H9 (cell line): ENCODE results near the gene TP53INP2. TPM values are rescaled to one million over a fixed set of nuclear protein-coding genes. Genes with fewer than 3 reads are reported as not detected.

Experiments used
- DNase-seq: peaks from one replicate; pipeline ENCODE4 v3.0.0-alpha.2; 2017
- H2AFZ ChIP-seq: one replicate; pipeline ENCODE4 v1.6.1; 2013; ENCODE audit warnings: mild to moderate bottlenecking, low read length, control low read depth, moderate library complexity
- H2AK5ac ChIP-seq: 2 replicates; pipeline ENCODE4 v1.6.1; 2013; ENCODE audit warnings: low read length, control low read depth, mixed read lengths; ENCODE audit not compliant: insufficient read length
- H2BK120ac ChIP-seq: one replicate; pipeline ENCODE4 v1.6.1; 2013; ENCODE audit warnings: low read depth, mild to moderate bottlenecking, low read length, control low read depth, inconsistent platforms; ENCODE audit not compliant: poor library complexity, severe bottlenecking
- H2BK12ac ChIP-seq: 2 replicates; pipeline ENCODE4 v1.6.1; 2013; ENCODE audit warnings: low read length, control low read depth, mixed read lengths, low read depth; ENCODE audit not compliant: insufficient read length
- H2BK15ac ChIP-seq: 2 replicates; pipeline ENCODE4 v1.6.1; 2013; ENCODE audit warnings: low read depth, low read length, control low read depth
- H2BK20ac ChIP-seq: one replicate; pipeline ENCODE4 v1.6.1; 2013; ENCODE audit warnings: low read depth, mild to moderate bottlenecking, low read length, control low read depth, inconsistent platforms; ENCODE audit not compliant: poor library complexity, severe bottlenecking
- H2BK5ac ChIP-seq: 2 replicates; pipeline ENCODE4 v1.6.1; 2013; ENCODE audit warnings: low read length, control low read depth, mixed read lengths; ENCODE audit not compliant: insufficient read length
- H3K14ac ChIP-seq: 2 replicates; pipeline ENCODE4 v1.6.1; 2013; ENCODE audit warnings: low read length, control low read depth; ENCODE audit not compliant: insufficient read depth
- H3K18ac ChIP-seq: 2 replicates; pipeline ENCODE4 v1.6.1; 2013; ENCODE audit warnings: low read depth, mild to moderate bottlenecking, mixed read lengths, low read length, control low read depth; ENCODE audit not compliant: insufficient read length
- H3K23ac ChIP-seq: 2 replicates; pipeline ENCODE4 v1.6.1; 2013; ENCODE audit warnings: low read length, control low read depth, mixed read lengths, low read depth; ENCODE audit not compliant: insufficient read length
- H3K23me2 ChIP-seq: 2 replicates; pipeline ENCODE4 v1.6.1; 2013; ENCODE audit warnings: low read depth, mild to moderate bottlenecking, mixed read lengths, low read length, control low read depth; ENCODE audit not compliant: insufficient read length, poor library complexity, severe bottlenecking
- H3K27ac ChIP-seq: 2 replicates; pipeline ENCODE4 v1.5.1; 2013; ENCODE audit warnings: low read length, control low read depth, mixed read lengths, low read depth; ENCODE audit not compliant: insufficient read length
- H3K27me3 ChIP-seq: 2 replicates; pipeline ENCODE4 v1.6.1; 2013; ENCODE audit warnings: low read length, control low read depth, inconsistent platforms; ENCODE audit not compliant: insufficient read depth
- H3K4ac ChIP-seq: 2 replicates; pipeline ENCODE4 v1.6.1; 2013; ENCODE audit warnings: low read depth, mild to moderate bottlenecking, control low read depth, inconsistent platforms, low read length, moderate library complexity
- H3K4me1 ChIP-seq: 2 replicates; pipeline ENCODE4 v1.6.1; 2013; ENCODE audit warnings: low read length, control low read depth, inconsistent platforms; ENCODE audit not compliant: insufficient read depth
- H3K4me2 ChIP-seq: 2 replicates; pipeline ENCODE4 v1.6.1; 2013; ENCODE audit warnings: low read length, control low read depth, mixed read lengths; ENCODE audit not compliant: insufficient read length, insufficient read depth
- H3K56ac ChIP-seq: 2 replicates; pipeline ENCODE4 v1.6.1; 2013; ENCODE audit warnings: low read depth, mild to moderate bottlenecking, mixed read lengths, low read length, control low read depth; ENCODE audit not compliant: insufficient read length
- H3K79me1 ChIP-seq: 2 replicates; pipeline ENCODE4 v1.6.1; 2013; ENCODE audit warnings: low read depth, mild to moderate bottlenecking, moderate library complexity, low read length, control low read depth, inconsistent platforms; ENCODE audit not compliant: insufficient read depth, poor library complexity, severe bottlenecking
- H3K79me2 ChIP-seq: 2 replicates; pipeline ENCODE4 v1.6.1; 2013; ENCODE audit warnings: low read length, control low read depth, inconsistent platforms; ENCODE audit not compliant: insufficient read depth
- H3K9ac ChIP-seq: 2 replicates; pipeline ENCODE4 v1.6.1; 2013; ENCODE audit warnings: low read length, control low read depth, mixed read lengths; ENCODE audit not compliant: insufficient read length; ENCODE audit errors: extremely low read depth
- H3K9me3 ChIP-seq: one replicate; pipeline ENCODE4 v1.6.1; 2013; ENCODE audit warnings: low read depth, low read length, inconsistent platforms; ENCODE audit not compliant: control insufficient read depth
- H3T11ph ChIP-seq: one replicate; pipeline ENCODE4 v1.6.1; 2013; ENCODE audit warnings: mild to moderate bottlenecking, low read length, control low read depth, inconsistent platforms
- H4K20me1 ChIP-seq: one replicate; pipeline ENCODE4 v1.6.1; 2013; ENCODE audit not compliant: control insufficient read depth, insufficient read length, insufficient read depth
- H4K5ac ChIP-seq: 2 replicates; pipeline ENCODE4 v1.6.1; 2013; ENCODE audit warnings: low read depth, mild to moderate bottlenecking, mixed read lengths, low read length, control low read depth; ENCODE audit not compliant: insufficient read length
- H4K8ac ChIP-seq: replicated peaks from 2 replicates; pipeline ENCODE4 v1.6.1; 2013; ENCODE audit warnings: low read length, control low read depth, mixed read lengths, low read depth; ENCODE audit not compliant: insufficient read length
- H4K91ac ChIP-seq: 2 replicates; pipeline ENCODE4 v1.6.1; 2013; ENCODE audit warnings: low read depth, mild to moderate bottlenecking, moderate library complexity, mixed read lengths, low read length, control low read depth; ENCODE audit not compliant: insufficient read length
- H3K27ac Mint-ChIP-seq, 3 experiments: 2 replicates in 2 of 3; 3 replicates in 1 of 3; pipeline ENCODE4 v1.8.0; 2020 to 2021; ENCODE audit warnings: mixed read lengths in 3 of 3, mild to moderate bottlenecking in 1 of 3, moderate library complexity in 1 of 3
- H3K27me3 Mint-ChIP-seq: 2 replicates; pipeline ENCODE4 v1.8.0; 2021; ENCODE audit warnings: low read depth, mild to moderate bottlenecking, moderate library complexity, mixed read lengths
- H3K36me3 Mint-ChIP-seq, 3 experiments: 2 replicates in 2 of 3; 3 replicates in 1 of 3; pipeline ENCODE4 v1.8.0; 2020 to 2021; ENCODE audit warnings: low read depth in 3 of 3, mixed read lengths in 3 of 3; ENCODE audit not compliant: insufficient read depth in 1 of 3
- H3K4me1 Mint-ChIP-seq, 2 experiments: 2 replicates each; pipeline ENCODE4 v1.8.0; 2020; ENCODE audit warnings: mixed read lengths in 2 of 2
- H3K4me3 Mint-ChIP-seq, 2 experiments: 2 replicates in 1 of 2; 3 replicates in 1 of 2; pipeline ENCODE4 v1.8.0; 2020 to 2021; ENCODE audit warnings: mild to moderate bottlenecking in 2 of 2, mixed read lengths in 2 of 2, moderate library complexity in 1 of 2
- H3K9me3 Mint-ChIP-seq, 2 experiments: 2 replicates in 1 of 2; 3 replicates in 1 of 2; pipeline ENCODE4 v1.8.0; 2020; ENCODE audit warnings: mild to moderate bottlenecking in 2 of 2, mixed read lengths in 2 of 2, moderate library complexity in 1 of 2
- CTCF ChIP-seq: fragments of 200-600 bp; sonication (generic); conservative IDR thresholded peaks from 3 replicates; pipeline ENCODE4 v1.8.0; 2021; ENCODE audit warnings: antibody characterized with exemption, mild to moderate bottlenecking
- WGBS: extraction: QIAGEN DNeasy Blood & Tissue Kit; methylation state at CpG from one replicate; pipeline ENCODE4 v1.1.7; 2013; ENCODE audit warnings: missing lambda C conversion rate, low lambda C conversion rate, mixed read lengths; ENCODE audit not compliant: insufficient read length; ENCODE audit errors: extremely low coverage; 5-methylcytosine and 5-hydroxymethylcytosine counted together
- total RNA-seq: library from RNA; stranded (reverse); gene quantifications from 2 replicates; pipeline ENCODE4 v1.2.1, GENCODE V29; 2021

TP53INP2 gene
- total RNA-seq, 1 experiment from 2014 or later: 8.0 TPM

- no peaks in the 10 kb centered on the region for H3K23me2 ChIP-seq
- H3T11ph ChIP-seq: no peak overlapping the region
- no peak overlapping the region for H3K9ac ChIP-seq
- no peak overlapping the region for H3K18ac ChIP-seq
- no peaks in the 10 kb centered on the region for H3K79me2 ChIP-seq
- H2AK5ac ChIP-seq: no peak overlapping the region
- no peak overlapping the region for H2BK20ac ChIP-seq
- no peak overlapping the region for H2BK12ac ChIP-seq
- H3K23ac ChIP-seq: no peak overlapping the region
- no peak overlapping the region for H4K5ac ChIP-seq
- no peaks in the 10 kb centered on the region for H3K4me1 ChIP-seq
- H4K91ac ChIP-seq: no peak overlapping the region
- H3K79me1 ChIP-seq: no peaks in the 10 kb centered on the region
- no CpG with 5 or more reads among the region's 4 CpGs for WGBS
- H3K27me3 ChIP-seq: no peaks in the 10 kb centered on the region
- Mint-ChIP-seq H3K36me3 (no peaks in the 10 kb centered on the region), H3K4me1 (no peaks in the 10 kb centered on the region), H3K27me3 (peaks cover 5% of the 10 kb centered on the region), H3K9me3 (no peaks in the 10 kb centered on the region), H3K4me3 (no peak overlapping the region), H3K27ac (no peak overlapping the region)
- H3K9me3 ChIP-seq: no peaks in the 10 kb centered on the region
- no peak overlapping the region for H3K56ac ChIP-seq
- H2AFZ ChIP-seq: no peak overlapping the region
- H2BK15ac ChIP-seq: no peak overlapping the region
- no peak for DNase-seq
- H3K4me2 ChIP-seq: no peak overlapping the region
- H2BK5ac ChIP-seq: no peak overlapping the region
- H4K8ac ChIP-seq: no peak overlapping the region
- H3K14ac ChIP-seq: no peak overlapping the region
- H4K20me1 ChIP-seq: no peaks in the 10 kb centered on the region
- no peak overlapping the region for H3K27ac ChIP-seq
- no peak overlapping the region for H2BK120ac ChIP-seq
- TF ChIP-seq CTCF: no peak
- no peak overlapping the region for H3K4ac ChIP-seq
These were observed 10.7 kb upstream of the TP53INP2 start for GRCh38 chr20:34693414-34693813.
